GM12892 (cell line): Measurements from ENCODE around the gene LSG1.

Experiments used
- POLR2A ChIP-seq: IDR thresholded peaks from 2 replicates; pipeline ENCODE4 v1.6.1; 2011; ENCODE audit warnings: low read depth, low read length, control low read depth
- POLR2AphosphoS5 ChIP-seq: IDR thresholded peaks from 2 replicates; pipeline ENCODE4 v1.6.1; 2011; ENCODE audit warnings: low read depth, low read length, control low read depth
- TAF1 ChIP-seq: IDR thresholded peaks from 2 replicates; pipeline ENCODE4 v1.6.1; 2011; ENCODE audit warnings: low read depth, mild to moderate bottlenecking, control low read depth, low read length, borderline replicate concordance

- TF ChIP-seq POLR2A (no peak), POLR2AphosphoS5 (no peak), TAF1 (no peak)
Measured at GRCh38 chr3:194606941-194607340, 65.0 kb downstream of the LSG1 start.
